ENCODE results near the gene DPT. TPM values are rescaled to one million over a fixed set of nuclear protein-coding genes. Genes with fewer than 3 reads are reported as not detected.
A peak's percentile ranks its signal among the peaks of the same experiment; 100 is the strongest.

The DPT gene
- total and polyA plus RNA-seq, 9 donors = 28.2 to 97.8 (median 43.0) TPM

GRCh38 chr1:168673974-168674683, 54.9 kb downstream of the DPT start:
- Histone ChIP-seq H3K4me1 (ENCODE audit: control insufficient read depth, insufficient read depth, low read length) (no peaks in the 10 kb centered on the region), H3K27me3 (ENCODE audit: control insufficient read depth, insufficient read depth, low read length) (no peaks in the 10 kb centered on the region), H3K4me3 (ENCODE audit: low read length) (no peak overlapping the region), H3K27ac (ENCODE audit: low read length) (no peak overlapping the region), H3K9me3 (replicated peaks; ENCODE audit: control insufficient read depth, low read depth, low read length) (no peaks in the 10 kb centered on the region), H3K36me3 (ENCODE audit: control insufficient read depth, insufficient read depth, low read length) (no peaks in the 10 kb centered on the region)
- WGBS (ENCODE audit: insufficient coverage) = 60% methylated on average over 1 of the region's 2 CpGs
- peak; percentile 47 for DNase-seq

GRCh38 chr1:168672278-168672677, 56.7 kb downstream of the DPT start:
- Histone ChIP-seq H3K36me3 (ENCODE audit: control insufficient read depth, insufficient read depth, low read length) (no peaks in the 10 kb centered on the region), H3K9me3 (replicated peaks; ENCODE audit: control insufficient read depth, low read depth, low read length) (no peaks in the 10 kb centered on the region), H3K27me3 (ENCODE audit: control insufficient read depth, insufficient read depth, low read length) (no peaks in the 10 kb centered on the region), H3K4me1 (ENCODE audit: control insufficient read depth, insufficient read depth, low read length) (no peaks in the 10 kb centered on the region), H3K27ac (ENCODE audit: low read length) (no peak overlapping the region), H3K4me3 (ENCODE audit: low read length) (no peak overlapping the region)
- WGBS (ENCODE audit: insufficient coverage) = no CpG with 5 or more reads among the region's 1 CpG
- no peak for DNase-seq

GRCh38 chr1:168671782-168672181, 57.2 kb downstream of the DPT start:
- Histone ChIP-seq H3K9me3 (replicated peaks; ENCODE audit: control insufficient read depth, low read depth, low read length) (no peaks in the 10 kb centered on the region), H3K27me3 (ENCODE audit: control insufficient read depth, insufficient read depth, low read length) (no peaks in the 10 kb centered on the region), H3K4me3 (ENCODE audit: low read length) (no peak overlapping the region), H3K27ac (ENCODE audit: low read length) (no peak overlapping the region), H3K36me3 (ENCODE audit: control insufficient read depth, insufficient read depth, low read length) (no peaks in the 10 kb centered on the region), H3K4me1 (ENCODE audit: control insufficient read depth, insufficient read depth, low read length) (no peaks in the 10 kb centered on the region)
- DNase-seq = no peak

GRCh38 chr1:168665975-168666374, 63.0 kb downstream of the DPT start:
- H3K4me3 ChIP-seq (ENCODE audit: low read length) = no peak overlapping the region
- H3K9me3 ChIP-seq (replicated peaks; ENCODE audit: control insufficient read depth, low read depth, low read length) = no peaks in the 10 kb centered on the region
- no peak overlapping the region for H3K27ac ChIP-seq (ENCODE audit: low read length)
- DNase-seq = no peak
- H3K36me3 ChIP-seq (ENCODE audit: control insufficient read depth, insufficient read depth, low read length) = no peaks in the 10 kb centered on the region
- H3K4me1 ChIP-seq (ENCODE audit: control insufficient read depth, insufficient read depth, low read length) = no peaks in the 10 kb centered on the region
- H3K27me3 ChIP-seq (ENCODE audit: control insufficient read depth, insufficient read depth, low read length) = no peaks in the 10 kb centered on the region
- WGBS (ENCODE audit: insufficient coverage) = no CpG with 5 or more reads among the region's 1 CpG

GRCh38 chr1:168664069-168664834, 64.8 kb downstream of the DPT start:
- Histone ChIP-seq H3K27me3 (ENCODE audit: control insufficient read depth, insufficient read depth, low read length) (no peaks in the 10 kb centered on the region), H3K9me3 (replicated peaks; ENCODE audit: control insufficient read depth, low read depth, low read length) (no peaks in the 10 kb centered on the region), H3K4me3 (ENCODE audit: low read length) (no peak overlapping the region), H3K27ac (ENCODE audit: low read length) (no peak overlapping the region), H3K36me3 (ENCODE audit: control insufficient read depth, insufficient read depth, low read length) (no peaks in the 10 kb centered on the region), H3K4me1 (ENCODE audit: control insufficient read depth, insufficient read depth, low read length) (no peaks in the 10 kb centered on the region)
- no peak for DNase-seq
- WGBS (ENCODE audit: insufficient coverage) = no CpG with 5 or more reads among the region's 3 CpGs

- no CpG with 5 or more reads among the region's 1 CpG for WGBS (ENCODE audit: insufficient coverage)
- DNase-seq = no peak
- Histone ChIP-seq H3K27ac (ENCODE audit: low read length) (no peak overlapping the region), H3K27me3 (ENCODE audit: control insufficient read depth, insufficient read depth, low read length) (no peaks in the 10 kb centered on the region), H3K4me1 (ENCODE audit: control insufficient read depth, insufficient read depth, low read length) (no peaks in the 10 kb centered on the region), H3K9me3 (replicated peaks; ENCODE audit: control insufficient read depth, low read depth, low read length) (no peaks in the 10 kb centered on the region), H3K36me3 (ENCODE audit: control insufficient read depth, insufficient read depth, low read length) (no peaks in the 10 kb centered on the region), H3K4me3 (ENCODE audit: low read length) (no peak overlapping the region)
These were observed 72.5 kb downstream of the DPT start for GRCh38 chr1:168656485-168656884.

- no peak overlapping the region for H3K27ac ChIP-seq (ENCODE audit: low read length)
These were observed 74.6 kb downstream of the DPT start for GRCh38 chr1:168654198-168654915.

GRCh38 chr1:168653567-168653966, 75.4 kb downstream of the DPT start:
- Histone ChIP-seq H3K27me3 (ENCODE audit: control insufficient read depth, insufficient read depth, low read length) (no peaks in the 10 kb centered on the region), H3K27ac (ENCODE audit: low read length) (no peak overlapping the region), H3K36me3 (ENCODE audit: control insufficient read depth, insufficient read depth, low read length) (no peaks in the 10 kb centered on the region), H3K4me1 (ENCODE audit: control insufficient read depth, insufficient read depth, low read length) (no peaks in the 10 kb centered on the region), H3K4me3 (ENCODE audit: low read length) (no peak overlapping the region), H3K9me3 (replicated peaks; ENCODE audit: control insufficient read depth, low read depth, low read length) (no peaks in the 10 kb centered on the region)
- no peak for DNase-seq
- WGBS (ENCODE audit: insufficient coverage) = 76% methylated on average over 2 of the region's 2 CpGs

More at GRCh38 chr1:168654198-168654915, 74.6 kb downstream of the DPT start:
- no CpG with 5 or more reads among the region's 6 CpGs for WGBS (ENCODE audit: insufficient coverage)
- H3K4me3 ChIP-seq (ENCODE audit: low read length) = no peak overlapping the region
- H3K36me3 ChIP-seq (ENCODE audit: control insufficient read depth, insufficient read depth, low read length) = no peaks in the 10 kb centered on the region
- H3K9me3 ChIP-seq (replicated peaks; ENCODE audit: control insufficient read depth, low read depth, low read length) = no peaks in the 10 kb centered on the region
- no peaks in the 10 kb centered on the region for H3K27me3 ChIP-seq (ENCODE audit: control insufficient read depth, insufficient read depth, low read length)
- H3K4me1 ChIP-seq (ENCODE audit: control insufficient read depth, insufficient read depth, low read length) = no peaks in the 10 kb centered on the region
- no peak for DNase-seq

GRCh38 chr1:168645721-168646120, 83.3 kb downstream of the DPT start:
- no peak for DNase-seq
- 100% methylated on average over 1 of the region's 3 CpGs for WGBS (ENCODE audit: insufficient coverage)

More at GRCh38 chr1:168645721-168646120, 83.3 kb downstream of the DPT start:
- Histone ChIP-seq H3K4me3 (ENCODE audit: low read length) (no peak overlapping the region), H3K9me3 (replicated peaks; ENCODE audit: control insufficient read depth, low read depth, low read length) (no peaks in the 10 kb centered on the region), H3K27ac (ENCODE audit: low read length) (no peak overlapping the region), H3K4me1 (ENCODE audit: control insufficient read depth, insufficient read depth, low read length) (no peaks in the 10 kb centered on the region), H3K36me3 (ENCODE audit: control insufficient read depth, insufficient read depth, low read length) (no peaks in the 10 kb centered on the region), H3K27me3 (ENCODE audit: control insufficient read depth, insufficient read depth, low read length) (no peaks in the 10 kb centered on the region)
